GM12878 (cell line): ENCODE data around the gene MIR17HG. TPM values are rescaled to one million over a fixed set of nuclear protein-coding genes. Genes with fewer than 3 reads are reported as not detected.

Experiments used
- BCL11A ChIP-seq: IDR thresholded peaks from 2 replicates; pipeline ENCODE4 v1.6.1; 2011; ENCODE audit warnings: low read depth, low read length
- BHLHE40 ChIP-seq, 2 experiments: fragments of 450-650 bp in 1 of 2; IDR thresholded peaks; 2 replicates each; pipeline ENCODE4 v1.6.1; 2011 to 2017; ENCODE audit warnings: low read depth in 2 of 2, borderline replicate concordance in 1 of 2, improper control_type of control experiment in 1 of 2, low read length in 1 of 2, mild to moderate bottlenecking in 1 of 2
- CHD1 ChIP-seq: IDR thresholded peaks from 2 replicates; pipeline ENCODE4 v1.6.1; 2012; ENCODE audit warnings: low read depth, low read length, improper control_type of control experiment
- DPF2 ChIP-seq: fragments of 450-650 bp; IDR thresholded peaks from 2 replicates; pipeline ENCODE4 v1.6.1; 2017; ENCODE audit warnings: mild to moderate bottlenecking
- EED ChIP-seq: sonication (generic); IDR thresholded peaks from 2 replicates; pipeline ENCODE4 v1.6.1; 2016; ENCODE audit warnings: antibody characterized with exemption, low read depth
- GATAD2B ChIP-seq: fragments of 450-650 bp; conservative IDR thresholded peaks from 2 replicates; pipeline ENCODE4 v1.6.1; 2017; ENCODE audit warnings: low read depth, mild to moderate bottlenecking, moderate library complexity
- MEF2A ChIP-seq: IDR thresholded peaks from 2 replicates; pipeline ENCODE4 v1.6.1; 2011; ENCODE audit warnings: low read depth, mild to moderate bottlenecking, low read length, moderate library complexity; ENCODE audit not compliant: insufficient read depth
- MXI1 ChIP-seq: fragments of 150-350 bp; IDR thresholded peaks from 2 replicates; pipeline ENCODE4 v1.6.1; 2011; ENCODE audit warnings: low read depth, mild to moderate bottlenecking, inconsistent platforms, low read length, improper control_type of control experiment
- NR2C1 ChIP-seq: fragments of 450-650 bp; IDR thresholded peaks from 2 replicates; pipeline ENCODE4 v1.6.1; 2017; ENCODE audit warnings: antibody characterized with exemption, mild to moderate bottlenecking, moderate library complexity
- NR2F1 ChIP-seq: fragments of 450-650 bp; conservative IDR thresholded peaks from 2 replicates; pipeline ENCODE4 v1.6.1; 2017; ENCODE audit warnings: mild to moderate bottlenecking
- POLR2A ChIP-seq: IDR thresholded peaks from 2 replicates; pipeline ENCODE4 v1.6.1; 2011; ENCODE audit warnings: low read depth, mild to moderate bottlenecking, low read length
- POU2F2 ChIP-seq: IDR thresholded peaks from 3 replicates; pipeline ENCODE4 v1.6.1; 2011; ENCODE audit warnings: low read depth, mild to moderate bottlenecking, low read length, borderline replicate concordance
- RB1 ChIP-seq: fragments of 450-650 bp; formaldehyde crosslinking; IDR thresholded peaks from 2 replicates; pipeline ENCODE4 v1.6.1; 2017; ENCODE audit warnings: mild to moderate bottlenecking, borderline replicate concordance
- SIN3A ChIP-seq: IDR thresholded peaks from 2 replicates; pipeline ENCODE4 v1.6.1; 2012; ENCODE audit warnings: low read depth, low read length, improper control_type of control experiment
- SMAD5 ChIP-seq: IDR thresholded peaks from 2 replicates; pipeline ENCODE4 v1.6.1; 2016; ENCODE audit warnings: antibody characterized with exemption, low read depth
- SMARCA5 ChIP-seq: fragments of 450-650 bp; IDR thresholded peaks from 2 replicates; pipeline ENCODE4 v1.6.1; 2017; ENCODE audit warnings: mild to moderate bottlenecking
- SRF ChIP-seq, 2 experiments: IDR thresholded peaks; 2 replicates each; pipeline ENCODE4 v1.6.1; 2011; ENCODE audit warnings: low read depth in 2 of 2, low read length in 2 of 2, mild to moderate bottlenecking in 1 of 2, moderate library complexity in 1 of 2
- TCF3 ChIP-seq: IDR thresholded peaks from 2 replicates; pipeline ENCODE4 v1.6.1; 2012; ENCODE audit warnings: low read depth, mild to moderate bottlenecking, low read length, borderline replicate concordance; ENCODE audit not compliant: insufficient read depth
- YY1 ChIP-seq: IDR thresholded peaks from 2 replicates; pipeline ENCODE4 v1.6.1; 2011; ENCODE audit warnings: low read depth, mild to moderate bottlenecking, low read length
- ZNF384 ChIP-seq: IDR thresholded peaks from 2 replicates; pipeline ENCODE4 v1.6.1; 2012; ENCODE audit warnings: low read depth, mild to moderate bottlenecking, low read length, improper control_type of control experiment, borderline replicate concordance
- polyA plus RNA-seq, 11 experiments: library from polyadenylated mRNA; depleted of rRNA in 4 of 11; unstranded in 6 of 11; stranded (reverse) in 5 of 11; fragments of >200 nt; fragmentation: Nextera tagmentation in 4 of 11; fragmentation: Illumina TruSeq in 1 of 11; extraction: Ambion mirVana in 4 of 11; extraction: Trizol in 1 of 11; gene quantifications; 1 replicate in 1 of 11; 2 replicates in 10 of 11; pipeline versions ENCODE4 v1.2.1 to v1.2.3, GENCODE V29; 2011 to 2016; ENCODE audit warnings: inconsistent platforms in 2 of 11, missing spikeins in 2 of 11, low read depth in 1 of 11
- total RNA-seq, 4 experiments: library from RNA; depleted of rRNA in 3 of 4; stranded (reverse); fragments of >200 nt in 3 of 4; fragmentation: Illumina TruSeq in 1 of 4; extraction: Trizol in 1 of 4; gene quantifications; 2 replicates each; pipeline versions ENCODE4 v1.2.1 to v1.2.3, GENCODE V29; 2013 to 2021
- TF ChIP-seq, protein P1 (sequence below): fragments of 450-650 bp; IDR thresholded peaks from 2 replicates; pipeline ENCODE4 v1.6.1; 2017; ENCODE audit warnings: mild to moderate bottlenecking, moderate library complexity
- TF ChIP-seq, protein P2 (sequence below): fragments of 450-650 bp; conservative IDR thresholded peaks from 2 replicates; pipeline ENCODE4 v1.6.1; 2017; ENCODE audit warnings: mild to moderate bottlenecking, moderate library complexity
- TF ChIP-seq, protein P3 (sequence below), 3 experiments: IDR thresholded peaks in 2 of 3; conservative IDR thresholded peaks in 1 of 3; 2 replicates each; pipeline ENCODE4 v1.5.1; 2011; ENCODE audit warnings: low read depth in 3 of 3, low read length in 3 of 3, mild to moderate bottlenecking in 3 of 3, control low read depth in 2 of 3, moderate library complexity in 2 of 3, inconsistent platforms in 1 of 3, mixed read lengths in 1 of 3; ENCODE audit not compliant: control insufficient read depth in 2 of 3, insufficient read depth in 1 of 3; ENCODE audit errors: extremely low read depth in 1 of 3

The MIR17HG gene
- total and polyA plus RNA-seq, 10 of the 15 experiments (the other 5 are each of a cell fraction or from before 2014, with no cell fraction given) = 4.4 to 37.7 (median 15.1) TPM

DNA sequence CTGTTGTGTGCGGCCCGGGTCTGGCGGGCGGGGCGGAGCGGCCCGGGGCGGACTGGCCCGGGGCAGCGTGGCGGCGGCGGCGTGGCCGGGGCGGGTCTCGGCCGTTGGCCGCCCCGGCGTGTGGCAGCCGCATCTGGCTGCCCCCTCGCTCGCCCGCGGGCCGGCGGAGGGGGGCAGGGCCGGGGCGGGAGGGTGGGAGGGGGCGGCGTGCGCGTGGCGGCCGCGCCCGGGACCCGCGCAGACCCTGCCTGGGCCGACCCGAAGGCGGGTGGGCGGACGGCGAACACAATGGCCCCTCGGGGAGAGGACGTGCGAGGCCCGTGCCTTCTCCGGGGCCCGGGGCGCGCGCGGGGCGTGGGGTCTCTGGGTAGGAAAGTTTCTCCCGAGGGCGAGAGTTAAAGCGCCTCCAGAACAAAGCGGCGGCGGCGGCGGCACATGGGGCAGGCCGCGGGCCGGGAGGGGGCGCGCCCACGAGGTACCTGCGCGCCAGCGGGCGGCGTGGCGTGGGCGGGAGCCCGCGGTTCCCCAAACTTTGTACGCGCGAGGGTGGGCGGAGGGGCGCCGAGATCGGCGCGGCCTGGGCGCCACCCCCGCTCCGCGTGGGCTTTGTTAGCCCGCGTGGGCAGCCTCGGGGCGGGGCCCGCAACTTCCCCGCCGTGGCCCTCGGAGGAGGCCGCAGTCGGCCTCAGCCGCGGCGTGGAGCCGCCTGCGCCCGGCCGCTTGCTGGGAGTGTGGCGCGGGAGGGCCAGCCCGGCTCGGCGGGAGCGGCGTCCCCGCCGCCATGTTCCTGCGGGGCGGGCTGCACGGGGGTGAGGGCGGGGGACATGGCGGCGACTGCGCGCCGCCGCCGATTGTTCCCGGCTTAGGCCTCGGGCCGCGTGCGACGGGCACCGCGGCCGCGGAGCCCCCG is 764 bp downstream of the MIR17HG start (continued):
- TF ChIP-seq TCF3 (0 out of 2 replicates have a peak, but pooled peaks have one; percentile 4), YY1 (peak; percentile 94), SRF (IDR thresholded peaks at IDR 0.05; ENCODE audit: low read depth in 2 of 2, low read length in 2 of 2) (0 out of 4 replicates have a peak, but pooled peaks of 1 of the 2 experiments have one; percentile 12), DPF2 (peak; percentile 87), NR2F1 (peak; percentile 60; the same call in 1 of the 2 replicates), POLR2A (peak; percentile 82), EED (no peak), GATAD2B (peak; percentile 95), BCL11A (no peak), POU2F2 (peak; percentile 38; the same call in 1 of the 3 replicates), SMARCA5 (peak; percentile 13), SIN3A (no peak), NR2C1 (no peak), MEF2A (no peak), RB1 (peak; percentile 54; the same call in 1 of the 2 replicates), ZNF384 (no peak), MXI1 (peak; percentile 54; the same call in 1 of the 2 replicates), BHLHE40 (IDR thresholded peaks at IDR 0.05; ENCODE audit: borderline replicate concordance in 1 of 2, low read depth in 2 of 2, low read length in 1 of 2) (peak in 1 of 2 experiments; percentile 7; a peak in 1 of 4 replicates), CHD1 (no peak), SMAD5 (no peak)
- TF ChIP-seq, protein P1, sequence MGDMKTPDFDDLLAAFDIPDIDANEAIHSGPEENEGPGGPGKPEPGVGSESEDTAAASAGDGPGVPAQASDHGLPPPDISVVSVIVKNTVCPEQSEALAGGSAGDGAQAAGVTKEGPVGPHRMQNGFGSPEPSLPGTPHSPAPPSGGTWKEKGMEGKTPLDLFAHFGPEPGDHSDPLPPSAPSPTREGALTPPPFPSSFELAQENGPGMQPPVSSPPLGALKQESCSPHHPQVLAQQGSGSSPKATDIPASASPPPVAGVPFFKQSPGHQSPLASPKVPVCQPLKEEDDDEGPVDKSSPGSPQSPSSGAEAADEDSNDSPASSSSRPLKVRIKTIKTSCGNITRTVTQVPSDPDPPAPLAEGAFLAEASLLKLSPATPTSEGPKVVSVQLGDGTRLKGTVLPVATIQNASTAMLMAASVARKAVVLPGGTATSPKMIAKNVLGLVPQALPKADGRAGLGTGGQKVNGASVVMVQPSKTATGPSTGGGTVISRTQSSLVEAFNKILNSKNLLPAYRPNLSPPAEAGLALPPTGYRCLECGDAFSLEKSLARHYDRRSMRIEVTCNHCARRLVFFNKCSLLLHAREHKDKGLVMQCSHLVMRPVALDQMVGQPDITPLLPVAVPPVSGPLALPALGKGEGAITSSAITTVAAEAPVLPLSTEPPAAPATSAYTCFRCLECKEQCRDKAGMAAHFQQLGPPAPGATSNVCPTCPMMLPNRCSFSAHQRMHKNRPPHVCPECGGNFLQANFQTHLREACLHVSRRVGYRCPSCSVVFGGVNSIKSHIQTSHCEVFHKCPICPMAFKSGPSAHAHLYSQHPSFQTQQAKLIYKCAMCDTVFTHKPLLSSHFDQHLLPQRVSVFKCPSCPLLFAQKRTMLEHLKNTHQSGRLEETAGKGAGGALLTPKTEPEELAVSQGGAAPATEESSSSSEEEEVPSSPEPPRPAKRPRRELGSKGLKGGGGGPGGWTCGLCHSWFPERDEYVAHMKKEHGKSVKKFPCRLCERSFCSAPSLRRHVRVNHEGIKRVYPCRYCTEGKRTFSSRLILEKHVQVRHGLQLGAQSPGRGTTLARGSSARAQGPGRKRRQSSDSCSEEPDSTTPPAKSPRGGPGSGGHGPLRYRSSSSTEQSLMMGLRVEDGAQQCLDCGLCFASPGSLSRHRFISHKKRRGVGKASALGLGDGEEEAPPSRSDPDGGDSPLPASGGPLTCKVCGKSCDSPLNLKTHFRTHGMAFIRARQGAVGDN = 0 out of 2 replicates have a peak, but pooled peaks have one; percentile 37
- TF ChIP-seq, protein P2, sequence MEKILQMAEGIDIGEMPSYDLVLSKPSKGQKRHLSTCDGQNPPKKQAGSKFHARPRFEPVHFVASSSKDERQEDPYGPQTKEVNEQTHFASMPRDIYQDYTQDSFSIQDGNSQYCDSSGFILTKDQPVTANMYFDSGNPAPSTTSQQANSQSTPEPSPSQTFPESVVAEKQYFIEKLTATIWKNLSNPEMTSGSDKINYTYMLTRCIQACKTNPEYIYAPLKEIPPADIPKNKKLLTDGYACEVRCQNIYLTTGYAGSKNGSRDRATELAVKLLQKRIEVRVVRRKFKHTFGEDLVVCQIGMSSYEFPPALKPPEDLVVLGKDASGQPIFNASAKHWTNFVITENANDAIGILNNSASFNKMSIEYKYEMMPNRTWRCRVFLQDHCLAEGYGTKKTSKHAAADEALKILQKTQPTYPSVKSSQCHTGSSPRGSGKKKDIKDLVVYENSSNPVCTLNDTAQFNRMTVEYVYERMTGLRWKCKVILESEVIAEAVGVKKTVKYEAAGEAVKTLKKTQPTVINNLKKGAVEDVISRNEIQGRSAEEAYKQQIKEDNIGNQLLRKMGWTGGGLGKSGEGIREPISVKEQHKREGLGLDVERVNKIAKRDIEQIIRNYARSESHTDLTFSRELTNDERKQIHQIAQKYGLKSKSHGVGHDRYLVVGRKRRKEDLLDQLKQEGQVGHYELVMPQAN = peak; percentile 89
- TF ChIP-seq, protein P3, sequence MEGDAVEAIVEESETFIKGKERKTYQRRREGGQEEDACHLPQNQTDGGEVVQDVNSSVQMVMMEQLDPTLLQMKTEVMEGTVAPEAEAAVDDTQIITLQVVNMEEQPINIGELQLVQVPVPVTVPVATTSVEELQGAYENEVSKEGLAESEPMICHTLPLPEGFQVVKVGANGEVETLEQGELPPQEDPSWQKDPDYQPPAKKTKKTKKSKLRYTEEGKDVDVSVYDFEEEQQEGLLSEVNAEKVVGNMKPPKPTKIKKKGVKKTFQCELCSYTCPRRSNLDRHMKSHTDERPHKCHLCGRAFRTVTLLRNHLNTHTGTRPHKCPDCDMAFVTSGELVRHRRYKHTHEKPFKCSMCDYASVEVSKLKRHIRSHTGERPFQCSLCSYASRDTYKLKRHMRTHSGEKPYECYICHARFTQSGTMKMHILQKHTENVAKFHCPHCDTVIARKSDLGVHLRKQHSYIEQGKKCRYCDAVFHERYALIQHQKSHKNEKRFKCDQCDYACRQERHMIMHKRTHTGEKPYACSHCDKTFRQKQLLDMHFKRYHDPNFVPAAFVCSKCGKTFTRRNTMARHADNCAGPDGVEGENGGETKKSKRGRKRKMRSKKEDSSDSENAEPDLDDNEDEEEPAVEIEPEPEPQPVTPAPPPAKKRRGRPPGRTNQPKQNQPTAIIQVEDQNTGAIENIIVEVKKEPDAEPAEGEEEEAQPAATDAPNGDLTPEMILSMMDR (IDR thresholded peaks at IDR 0.05 in 2 of 3, conservative IDR thresholded peaks at IDR 0.05 in 1 of 3; ENCODE audit: control insufficient read depth in 2 of 3, extremely low read depth in 1 of 3, insufficient read depth in 1 of 3, low read depth in 3 of 3, low read length in 3 of 3) = peak in 1 of 3 experiments; percentile 20; a peak in 1 of 6 replicates
